Mesenchymal stem cell (in vitro differentiated cells and primary cell): Measurements from ENCODE around the gene STK32C.

Experiments
- DNase-seq: peaks from one replicate; pipeline ENCODE4 v3.0.0-alpha.2; 2013
- H2AFZ ChIP-seq: one replicate; pipeline ENCODE4 v1.6.1; 2013; ENCODE audit warnings: low read depth, mild to moderate bottlenecking, control low read depth, inconsistent platforms, low read length, moderate library complexity
- H2AK5ac ChIP-seq: 2 replicates; pipeline ENCODE4 v1.6.1; 2013; ENCODE audit warnings: low read length, moderate library complexity, mild to moderate bottlenecking, inconsistent platforms; ENCODE audit not compliant: severe bottlenecking
- H2BK120ac ChIP-seq: one replicate; pipeline ENCODE4 v1.6.1; 2013; ENCODE audit warnings: low read depth, mild to moderate bottlenecking, inconsistent platforms, low read length, moderate library complexity
- H2BK12ac ChIP-seq, 2 experiments: one replicate each; pipeline ENCODE4 v1.6.1; 2013; ENCODE audit warnings: inconsistent platforms in 2 of 2, low read length in 2 of 2, mild to moderate bottlenecking in 2 of 2, moderate library complexity in 2 of 2, control low read depth in 1 of 2
- H2BK15ac ChIP-seq: one replicate; pipeline ENCODE4 v1.6.1; 2013; ENCODE audit warnings: mild to moderate bottlenecking, low read depth, inconsistent platforms; ENCODE audit not compliant: poor library complexity, severe bottlenecking
- H2BK5ac ChIP-seq: 2 replicates; pipeline ENCODE4 v1.6.1; 2013; ENCODE audit warnings: low read depth, mild to moderate bottlenecking, low read length, control low read depth, inconsistent platforms; ENCODE audit not compliant: poor library complexity, severe bottlenecking
- H3K14ac ChIP-seq, 2 experiments: one replicate each; pipeline ENCODE4 v1.6.1; 2013; ENCODE audit warnings: inconsistent platforms in 2 of 2, low read length in 2 of 2, control low read depth in 1 of 2, mild to moderate bottlenecking in 1 of 2, moderate library complexity in 1 of 2
- H3K18ac ChIP-seq, 2 experiments: one replicate each; pipeline ENCODE4 v1.6.1; 2013; ENCODE audit warnings: inconsistent platforms in 2 of 2, low read length in 2 of 2, control low read depth in 1 of 2, low read depth in 1 of 2, mild to moderate bottlenecking in 1 of 2
- H3K23ac ChIP-seq, 2 experiments: one replicate each; pipeline ENCODE4 v1.6.1; 2013; ENCODE audit warnings: inconsistent platforms in 2 of 2, low read length in 2 of 2, mild to moderate bottlenecking in 2 of 2, moderate library complexity in 2 of 2, control low read depth in 1 of 2
- H3K27ac ChIP-seq: 2 replicates; pipeline ENCODE4 v1.5.1; 2013; ENCODE audit warnings: mild to moderate bottlenecking, moderate library complexity, low read length, control low read depth, inconsistent platforms; ENCODE audit not compliant: poor library complexity, severe bottlenecking
- H3K27me3 ChIP-seq, 2 experiments: 2 replicates each; pipeline versions ENCODE4 v1.6.1 to v1.7.0; 2013; ENCODE audit warnings: low read length in 2 of 2, mild to moderate bottlenecking in 2 of 2, moderate library complexity in 2 of 2, control low read depth in 1 of 2, inconsistent platforms in 1 of 2; ENCODE audit not compliant: control insufficient read depth in 1 of 2, insufficient read depth in 1 of 2
- H3K36me3 ChIP-seq, 2 experiments: 2 replicates each; pipeline versions ENCODE4 v1.6.1 to v1.7.0; 2013; ENCODE audit warnings: low read length in 2 of 2, control low read depth in 1 of 2, inconsistent platforms in 1 of 2, low read depth in 1 of 2, mild to moderate bottlenecking in 1 of 2; ENCODE audit not compliant: insufficient read depth in 2 of 2, control insufficient read depth in 1 of 2
- H3K4ac ChIP-seq, 2 experiments: one replicate each; pipeline ENCODE4 v1.6.1; 2013; ENCODE audit warnings: inconsistent platforms in 2 of 2, low read length in 2 of 2, mild to moderate bottlenecking in 2 of 2, moderate library complexity in 2 of 2, control low read depth in 1 of 2, low read depth in 1 of 2
- H3K4me1 ChIP-seq: 2 replicates; pipeline ENCODE4 v1.6.1; 2013; ENCODE audit warnings: low read depth, low read length, control low read depth; ENCODE audit not compliant: control insufficient read depth, insufficient read depth
- H3K4me2 ChIP-seq: 2 replicates; pipeline ENCODE4 v1.6.1; 2013; ENCODE audit warnings: low read length, mild to moderate bottlenecking, inconsistent platforms; ENCODE audit not compliant: poor library complexity, severe bottlenecking
- H3K4me3 ChIP-seq, 2 experiments: 2 replicates each; pipeline versions ENCODE4 v1.5.1 to v1.7.0; 2013; ENCODE audit warnings: low read length in 2 of 2, mild to moderate bottlenecking in 2 of 2, control low read depth in 1 of 2, low read depth in 1 of 2; ENCODE audit not compliant: insufficient read depth in 1 of 2
- H3K79me1 ChIP-seq: replicated peaks from 2 replicates; pipeline ENCODE4 v1.6.1; 2013; ENCODE audit warnings: mild to moderate bottlenecking, control low read depth, low read length, inconsistent platforms; ENCODE audit not compliant: poor library complexity, severe bottlenecking
- H3K9ac ChIP-seq: 2 replicates; pipeline ENCODE4 v1.7.0; 2013; ENCODE audit warnings: mild to moderate bottlenecking, low read length, moderate library complexity
- H3K9me3 ChIP-seq: 2 replicates; pipeline ENCODE4 v1.7.0; 2013; ENCODE audit warnings: mild to moderate bottlenecking, low read length; ENCODE audit not compliant: control insufficient read depth
- H4K8ac ChIP-seq: one replicate; pipeline ENCODE4 v1.6.1; 2013; ENCODE audit warnings: inconsistent platforms, mild to moderate bottlenecking, low read length, moderate library complexity
- H4K91ac ChIP-seq: one replicate; pipeline ENCODE4 v1.6.1; 2013; ENCODE audit warnings: mild to moderate bottlenecking, low read length, inconsistent platforms
- WGBS: methylation state at CpG from one replicate; pipeline ENCODE4 v1.1.7; 2013; ENCODE audit warnings: mixed read lengths; 5-methylcytosine and 5-hydroxymethylcytosine counted together

The STK32C gene

DNA sequence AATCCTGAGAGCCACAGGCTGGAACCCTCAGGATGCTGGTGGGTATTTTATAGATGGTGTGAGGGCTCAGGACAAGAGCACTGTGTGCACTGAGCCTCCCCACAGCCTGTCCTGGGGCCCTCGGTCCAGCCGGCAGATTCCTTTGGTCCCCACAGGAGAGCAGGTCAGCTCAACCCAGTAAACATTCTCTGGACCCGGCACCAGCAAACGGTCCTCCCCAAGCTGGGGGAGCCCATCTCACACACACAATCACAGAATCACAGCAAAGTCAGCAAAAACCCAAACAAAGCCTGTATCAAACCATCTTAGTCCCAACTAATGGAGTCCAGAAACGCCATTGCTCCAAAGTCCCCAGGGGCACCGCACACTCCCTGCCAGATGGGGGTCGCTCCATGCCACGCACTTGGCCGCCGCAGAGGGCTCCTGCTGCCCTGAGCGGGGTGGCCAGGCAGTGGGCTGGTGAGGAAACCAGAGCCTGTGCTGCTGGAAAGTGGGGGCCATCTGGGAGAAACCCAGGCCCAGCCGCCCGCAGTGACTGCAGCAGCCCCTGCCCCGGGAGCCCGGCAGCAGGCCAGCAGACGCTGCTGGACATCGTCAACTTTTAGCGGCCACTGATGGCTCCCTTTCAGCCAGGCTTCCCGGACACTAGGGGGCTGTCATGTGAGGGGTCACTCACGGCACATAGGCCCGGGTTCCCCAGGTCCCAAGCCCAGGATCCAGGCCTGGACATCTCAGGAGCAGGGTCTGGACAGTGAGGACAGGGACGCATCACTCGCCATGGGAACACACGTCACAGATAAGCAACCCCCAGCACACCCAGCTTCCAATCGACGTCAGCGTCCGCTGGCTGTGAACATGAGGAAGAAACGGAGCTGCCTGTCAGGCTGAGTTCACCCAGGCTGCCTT, 68.4 kb downstream of the STK32C start:
- 67% methylated on average over 29 of the region's 29 CpGs for whole genome bisulfite sequencing
- Histone ChIP-seq H3K23ac (no peak overlapping the region), H3K4me3 (no peak overlapping the region), H3K9ac (no peak overlapping the region), H4K8ac (no peak overlapping the region), H3K14ac (no peak overlapping the region), H2AFZ (no peak overlapping the region), H2BK15ac (no peak overlapping the region), H2BK120ac (no peak overlapping the region), H3K9me3 (no peaks in the 10 kb centered on the region), H3K36me3 (peaks cover 3 to 11% of the 10 kb centered on the region in 2 experiments), H3K4ac (no peak overlapping the region), H3K4me2 (no peak overlapping the region), H3K79me1 (no peaks in the 10 kb centered on the region), H3K4me1 (peaks cover 3% of the 10 kb centered on the region), H2BK5ac (no peak overlapping the region), H4K91ac (no peak overlapping the region), H2AK5ac (no peak overlapping the region), H2BK12ac (no peak overlapping the region), H3K18ac (no peak overlapping the region), H3K27me3 (peaks cover 0 to 4% of the 10 kb centered on the region in 2 experiments), H3K27ac (no peak overlapping the region)
- peak; percentile 60 for DNase-seq

DNA sequence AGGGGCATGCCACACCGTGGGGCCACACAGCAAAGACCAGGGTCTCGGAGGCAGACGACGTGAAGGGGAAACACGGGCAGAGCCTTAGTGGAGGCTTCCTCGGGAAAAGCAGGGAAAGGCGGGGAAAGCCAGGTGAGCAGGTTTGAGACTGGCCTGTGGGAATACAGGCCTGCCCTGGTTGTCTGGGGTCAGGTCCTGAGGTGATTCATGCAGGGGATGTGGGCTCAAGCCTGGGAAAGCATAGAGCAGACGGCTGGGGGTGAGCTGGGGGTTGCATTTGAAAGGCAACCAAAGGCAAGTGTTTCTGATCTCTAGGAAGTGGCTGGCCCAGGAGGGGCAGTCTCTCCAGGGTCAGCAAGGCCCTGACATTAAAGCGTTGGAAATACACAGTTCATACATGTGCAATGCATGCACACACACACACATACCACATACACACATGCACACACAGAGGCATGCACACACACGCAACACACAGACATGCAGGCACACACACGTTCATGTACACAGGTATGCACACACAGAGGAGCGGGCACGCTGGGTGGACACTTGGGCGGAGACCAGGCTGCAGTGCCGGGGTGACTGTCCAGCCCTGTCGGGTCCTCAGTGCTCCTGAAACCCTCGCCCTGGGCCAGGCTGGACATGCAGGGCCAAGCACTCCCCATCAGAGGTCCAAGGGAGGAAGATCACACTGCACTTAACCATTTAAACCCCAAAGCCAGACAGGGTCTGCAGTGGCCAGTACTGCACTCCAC, 69.2 kb downstream of the STK32C start:
- Histone ChIP-seq H3K14ac (no peak overlapping the region), H3K4me3 (no peak overlapping the region), H2AK5ac (no peak overlapping the region), H3K23ac (no peak overlapping the region), H2AFZ (no peak overlapping the region), H2BK120ac (no peak overlapping the region), H3K9me3 (no peaks in the 10 kb centered on the region), H3K4me2 (no peak overlapping the region), H2BK12ac (no peak overlapping the region), H3K79me1 (no peaks in the 10 kb centered on the region), H3K4me1 (peaks cover 3% of the 10 kb centered on the region), H2BK5ac (no peak overlapping the region), H4K8ac (no peak overlapping the region), H3K27ac (no peak overlapping the region), H4K91ac (no peak overlapping the region), H3K4ac (no peak overlapping the region), H3K27me3 (peaks cover 0 to 7% of the 10 kb centered on the region in 2 experiments), H3K18ac (no peak overlapping the region), H2BK15ac (no peak overlapping the region), H3K36me3 (peaks cover 3 to 8% of the 10 kb centered on the region in 2 experiments), H3K9ac (no peak overlapping the region)
- WGBS, result 87% methylated on average over 17 of the region's 17 CpGs
- no peak for DNase-seq

DNA sequence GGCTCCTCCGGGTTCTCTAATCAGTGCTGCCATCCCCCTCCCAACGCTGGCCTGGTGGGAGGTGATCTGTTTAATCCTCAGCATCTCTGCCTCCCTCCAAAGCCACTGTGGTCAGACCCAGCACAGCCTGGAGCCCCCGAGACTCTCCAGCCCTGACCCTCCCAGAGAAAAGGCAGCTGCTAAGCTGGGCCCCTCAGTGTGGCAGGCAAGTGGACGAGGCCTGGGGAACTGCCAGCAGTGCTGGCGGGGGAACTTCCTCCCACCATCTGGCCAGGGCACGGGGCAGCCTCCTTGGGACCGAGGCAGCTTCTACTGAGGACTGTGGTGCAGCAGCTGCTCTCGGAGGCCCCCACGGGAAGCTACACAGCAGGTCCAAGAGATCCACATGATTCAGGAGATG, 69.9 kb downstream of the STK32C start:
- Histone ChIP-seq H4K8ac (no peak overlapping the region), H3K27ac (no peak overlapping the region), H3K27me3 (peaks cover 0 to 7% of the 10 kb centered on the region in 2 experiments), H3K14ac (peak overlapping the region in 1 of 2 experiments; percentile 16), H2AK5ac (no peak overlapping the region), H3K4me2 (no peak overlapping the region), H3K4ac (no peak overlapping the region), H3K36me3 (peaks cover 3 to 8% of the 10 kb centered on the region in 2 experiments), H3K79me1 (no peaks in the 10 kb centered on the region), H3K4me1 (peaks cover 3% of the 10 kb centered on the region), H3K9me3 (no peaks in the 10 kb centered on the region), H3K18ac (no peak overlapping the region), H2BK15ac (no peak overlapping the region), H2AFZ (no peak overlapping the region), H2BK12ac (no peak overlapping the region), H4K91ac (no peak overlapping the region), H3K23ac (no peak overlapping the region), H2BK5ac (no peak overlapping the region), H2BK120ac (no peak overlapping the region), H3K9ac (no peak overlapping the region), H3K4me3 (no peak overlapping the region)
- 65% methylated on average over 9 of the region's 9 CpGs for WGBS
- no peak for DNase-seq

DNA sequence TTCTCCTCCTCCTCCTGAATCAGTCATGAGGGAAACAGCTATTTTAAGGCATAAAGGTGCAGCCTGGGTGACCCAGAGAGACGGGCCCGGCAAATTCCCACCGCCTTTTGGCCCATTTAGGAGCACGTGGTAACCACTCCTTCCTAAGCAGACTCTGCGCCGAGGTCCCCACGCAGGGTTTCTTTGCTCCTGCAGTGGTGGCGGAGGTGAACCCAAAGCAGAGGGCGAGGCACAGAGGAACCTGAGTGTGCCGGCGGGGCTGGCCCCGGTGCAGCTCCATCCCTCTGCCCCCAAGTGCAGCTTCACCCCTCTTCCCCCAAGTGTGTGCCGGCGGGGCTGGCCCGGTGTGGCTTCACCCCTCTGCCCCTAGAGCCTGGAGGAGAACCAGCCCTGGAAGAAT, 70.4 kb downstream of the STK32C start:
- H2AK5ac ChIP-seq, result no peak overlapping the region
- H2AFZ ChIP-seq, result no peak overlapping the region
- H3K9ac ChIP-seq, result no peak overlapping the region
- H3K4me3 ChIP-seq, result no peak overlapping the region
- H4K8ac ChIP-seq, result no peak overlapping the region
- H3K27me3 ChIP-seq, result peaks cover 0 to 7% of the 10 kb centered on the region in 2 experiments
- no peak overlapping the region for H3K18ac ChIP-seq
- no peaks in the 10 kb centered on the region for H3K9me3 ChIP-seq
- H3K23ac ChIP-seq, result no peak overlapping the region
- no peak overlapping the region for H3K14ac ChIP-seq
- H3K27ac ChIP-seq, result no peak overlapping the region
- H2BK15ac ChIP-seq, result no peak overlapping the region
- no peak overlapping the region for H2BK12ac ChIP-seq
- no peak for DNase-seq
- no peak overlapping the region for H2BK5ac ChIP-seq
- peaks cover 3 to 8% of the 10 kb centered on the region in 2 experiments for H3K36me3 ChIP-seq
- H3K79me1 ChIP-seq, result no peaks in the 10 kb centered on the region
- no peak overlapping the region for H2BK120ac ChIP-seq
- no peak overlapping the region for H3K4me2 ChIP-seq
- peaks cover 3% of the 10 kb centered on the region for H3K4me1 ChIP-seq
- H4K91ac ChIP-seq, result no peak overlapping the region
- H3K4ac ChIP-seq, result no peak overlapping the region
- 93% methylated on average over 15 of the region's 15 CpGs for WGBS
